Left cardiac atrium (tissue), 4 donors: ENCODE results near the gene MSL1. TPM values are rescaled to one million over a fixed set of nuclear protein-coding genes. Genes with fewer than 3 reads are reported as not detected.
A peak's percentile ranks its signal among the peaks of the same experiment; 100 is the strongest.

ENCODE experiments used
- ATAC-seq, 2 donors: fragments of 200-7000 bp; cut with Tn5 transposase; one replicate each; pipeline ENCODE4 v1.9.1; 2020; ENCODE audit warnings: mild to moderate bottlenecking in 2 of 2, moderate library complexity in 2 of 2
- DNase-seq: peaks from one replicate; pipeline ENCODE4 v3.0.0-alpha.2; 2020
- intact Hi-C, 2 donors: fragments of 100-400 bp; cut with DNase I; formaldehyde crosslinking; loops; one replicate each; pipeline versions ENCODE4 v1.14.1 to v1.15.1; 2022 to 2023
- total RNA-seq, 2 donors: library from RNA; stranded (reverse); fragmentation: NEBNext Ultra II Directional; extraction: Animal tissue kit (Norgen Biotek cat#: 25700); gene quantifications; one replicate each; pipeline ENCODE4 v1.2.1, GENCODE V29; 2021
- donor health status: DM: no; HTN: yes; CAD: no.
- donor health status: DM: no; HTN: yes; CAD: no; lungs with severe emphysema.
- donor health status: DM: yes; HTN: yes; CAD: no.
- donor health status: Dilated cardiomyopathy.

MSL1 gene
- total RNA-seq, 2 donors from 2014 or later: 54.0 to 57.8 TPM

DNA sequence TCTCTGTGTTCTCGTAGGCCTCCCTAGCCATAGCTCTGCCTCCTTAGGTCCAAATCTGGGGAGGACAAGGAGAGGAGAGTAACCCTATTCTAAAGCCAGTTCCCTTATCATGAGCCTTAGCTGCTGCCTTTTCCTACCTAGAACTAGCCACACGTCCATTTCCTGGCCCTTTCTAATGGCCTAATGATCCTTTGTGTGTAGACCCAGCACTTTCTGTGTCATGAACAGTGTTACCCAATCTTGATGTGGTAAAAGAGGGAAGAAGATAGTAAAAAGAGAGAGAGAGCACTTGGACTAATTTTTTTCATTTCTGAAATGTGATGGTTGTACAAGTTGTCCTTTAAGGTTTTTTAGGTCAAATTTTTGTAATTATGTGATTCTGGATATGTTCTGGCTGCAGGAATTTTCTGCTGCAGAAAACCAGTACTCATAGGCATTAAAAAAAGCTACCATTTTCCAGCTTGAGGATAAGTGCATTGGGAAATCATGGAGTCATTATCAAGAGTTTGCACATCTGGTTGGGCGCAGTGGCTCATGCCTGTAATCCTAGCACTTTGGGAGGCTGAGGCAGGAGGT lies 36.8 kb downstream of the MSL1 start:
- ATAC-seq: no peak
- no peak for DNase-seq
- intact Hi-C loops: no loop called here

DNA sequence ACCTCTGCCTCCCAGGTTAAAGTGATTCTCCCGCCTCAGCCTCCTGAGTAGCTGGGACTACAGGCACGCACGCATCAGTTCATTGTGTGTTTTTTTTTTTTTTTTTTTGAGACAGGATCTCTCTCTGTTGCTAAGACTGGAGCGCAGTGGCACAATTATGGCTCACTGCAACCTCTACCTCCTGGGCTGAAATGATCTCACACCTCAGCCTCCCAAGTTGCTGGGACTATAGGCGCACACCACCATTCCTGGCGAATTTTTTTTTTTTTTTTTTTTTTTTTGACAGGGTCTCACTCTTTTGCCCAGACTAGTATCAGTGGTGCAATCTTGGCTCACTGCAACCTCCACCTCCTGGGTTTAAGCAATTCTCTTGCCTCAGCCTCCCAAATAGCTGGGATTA lies 37.7 kb downstream of the MSL1 start:
- DNase-seq: no peak
- intact Hi-C loops: no loop called here
- no peak for ATAC-seq

DNA sequence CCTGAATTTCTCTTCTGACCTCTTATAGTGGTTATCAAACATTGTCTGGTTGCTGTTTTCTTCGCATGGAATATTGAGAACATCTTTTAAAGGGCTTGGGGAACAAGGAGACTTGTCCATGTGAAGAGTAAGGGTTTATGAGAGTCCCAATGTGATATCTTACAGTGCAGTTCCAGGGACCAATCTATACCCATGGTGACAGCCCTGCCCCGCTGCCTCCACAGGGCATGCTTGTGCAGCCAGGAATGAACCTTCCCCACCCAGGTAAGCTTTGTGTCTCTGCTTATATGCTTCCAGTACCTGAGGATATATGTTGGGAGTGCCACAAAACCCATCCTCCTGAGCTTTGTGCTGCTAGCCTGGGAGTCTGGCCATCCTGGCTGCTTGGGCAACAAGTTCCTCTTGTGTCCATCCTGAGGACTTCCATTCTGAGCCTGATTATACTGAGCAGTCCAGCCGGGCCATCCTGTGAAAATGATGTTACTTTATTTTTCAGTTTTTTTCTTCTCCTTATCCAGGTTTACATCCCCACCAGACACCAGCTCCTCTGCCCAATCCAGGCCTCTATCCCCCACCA lies 46.0 kb downstream of the MSL1 start:
- no peak for DNase-seq
- ATAC-seq: no peak
- intact Hi-C loops: loop anchor here in 1 of 2 donors (2.0 kb wide), 1 partner anchor 55 kb away; no protein-coding TSS in a partner anchor

DNA sequence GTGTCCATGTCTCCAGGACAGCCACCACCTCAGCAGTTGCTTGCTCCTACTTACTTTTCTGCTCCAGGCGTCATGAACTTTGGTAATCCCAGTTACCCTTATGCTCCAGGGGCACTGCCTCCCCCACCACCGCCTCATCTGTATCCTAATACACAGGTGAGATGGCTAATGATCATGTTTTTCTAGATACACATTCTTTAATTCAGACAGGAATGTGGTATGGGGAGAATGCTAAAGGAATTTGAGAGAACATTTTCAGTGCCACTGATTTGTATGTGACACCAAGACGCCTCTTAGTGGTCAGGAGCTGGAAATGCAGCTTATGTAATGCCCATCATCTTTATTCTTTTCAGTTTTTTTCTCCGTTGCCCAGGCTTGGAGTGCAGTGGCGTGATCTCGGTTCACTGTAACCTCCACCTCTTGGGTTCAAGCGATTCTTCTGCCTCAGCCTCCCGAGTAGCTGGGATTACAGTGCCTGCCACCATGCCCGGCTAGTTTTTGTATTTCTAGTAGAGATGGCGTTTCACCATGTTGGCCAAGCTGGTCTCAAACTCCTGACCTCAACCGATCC lies 46.6 kb downstream of the MSL1 start:
- ATAC-seq: peak; percentile 61 to 80
- no peak for DNase-seq
- intact Hi-C loops: loop anchor here in 1 of 2 donors (2.0 kb wide), 1 partner anchor 56 kb away; no protein-coding TSS in a partner anchor

DNA sequence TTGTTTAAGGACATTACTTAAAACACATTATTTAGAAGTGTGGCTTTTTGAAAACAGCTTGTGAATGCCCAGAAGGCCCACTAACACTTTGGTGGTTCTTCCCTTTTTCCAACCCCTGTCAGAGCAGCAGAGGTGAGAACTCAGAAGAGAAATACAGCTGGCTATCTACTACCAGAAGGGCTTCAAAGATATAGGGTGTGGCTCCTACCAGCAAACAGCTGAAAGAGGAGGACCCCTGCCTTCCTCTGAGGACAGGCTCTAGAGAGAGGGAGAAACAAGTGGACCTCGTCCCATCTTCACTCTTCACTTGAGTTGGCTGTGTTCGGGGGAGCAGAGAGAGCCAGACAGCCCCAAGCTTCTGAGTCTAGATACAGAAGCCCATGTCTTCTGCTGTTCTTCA lies 48.6 kb downstream of the MSL1 start:
- intact Hi-C loops: loop anchor here in 1 of 2 donors (10.0 kb wide), 1 partner anchor 56 kb away; no protein-coding TSS in a partner anchor
- DNase-seq: no peak

DNA sequence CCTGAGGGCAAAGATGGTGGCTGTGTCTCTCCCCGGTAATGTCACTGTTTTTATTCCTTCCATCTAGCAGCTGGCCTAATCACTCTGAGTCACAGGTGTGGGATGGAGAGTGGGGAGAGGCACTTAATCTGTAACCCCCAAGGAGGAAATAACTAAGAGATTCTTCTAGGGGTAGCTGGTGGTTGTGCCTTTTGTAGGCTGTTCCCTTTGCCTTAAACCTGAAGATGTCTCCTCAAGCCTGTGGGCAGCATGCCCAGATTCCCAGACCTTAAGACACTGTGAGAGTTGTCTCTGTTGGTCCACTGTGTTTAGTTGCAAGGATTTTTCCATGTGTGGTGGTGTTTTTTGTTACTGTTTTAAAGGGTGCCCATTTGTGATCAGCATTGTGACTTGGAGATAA lies 50.0 kb downstream of the MSL1 start:
- ATAC-seq (no peak), DNase-seq (no peak)
- intact Hi-C loops: loop anchor here in 1 of 2 donors (10.0 kb wide), 1 partner anchor 57 kb away; no protein-coding TSS in a partner anchor

More for the DNA sequence above, 48.6 kb downstream of the MSL1 start:
- ATAC-seq: no peak

DNA sequence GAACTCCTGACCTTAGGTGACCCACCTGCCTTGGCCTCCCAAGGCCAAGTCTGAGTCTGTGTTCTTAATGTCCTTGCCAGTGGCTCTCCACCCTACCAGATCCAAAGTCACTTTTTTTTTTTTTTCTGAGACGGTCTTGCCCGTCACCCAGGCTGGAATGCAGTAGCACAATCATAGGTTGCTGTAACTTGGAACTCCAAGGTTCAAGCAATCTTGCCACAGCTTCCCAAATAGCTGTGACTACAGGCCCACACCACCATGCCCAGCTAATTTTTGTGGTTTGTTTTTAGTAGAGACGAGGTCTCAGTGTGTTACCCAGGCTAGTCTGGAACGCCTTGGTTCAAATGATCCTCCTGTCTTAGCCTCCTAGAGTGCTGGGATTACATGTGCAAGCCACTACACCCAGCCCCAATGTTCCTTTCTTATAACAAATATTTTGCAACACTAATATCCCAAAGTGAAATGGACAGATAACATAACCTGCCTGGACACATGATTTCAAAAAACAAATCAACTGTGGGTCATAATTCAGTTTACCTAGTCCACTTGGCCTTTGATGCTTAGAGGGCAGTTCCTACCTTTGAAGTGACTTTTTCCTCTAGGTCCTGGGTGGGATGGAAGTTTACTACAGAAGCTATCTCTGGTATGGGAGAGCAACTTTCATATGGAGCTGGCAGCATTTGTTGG lies 51.5 kb downstream of the MSL1 start:
- no peak for ATAC-seq
- intact Hi-C loops: loop anchor here in 1 of 2 donors (10.0 kb wide), 1 partner anchor 58 kb away; no protein-coding TSS in a partner anchor
- DNase-seq: no peak

DNA sequence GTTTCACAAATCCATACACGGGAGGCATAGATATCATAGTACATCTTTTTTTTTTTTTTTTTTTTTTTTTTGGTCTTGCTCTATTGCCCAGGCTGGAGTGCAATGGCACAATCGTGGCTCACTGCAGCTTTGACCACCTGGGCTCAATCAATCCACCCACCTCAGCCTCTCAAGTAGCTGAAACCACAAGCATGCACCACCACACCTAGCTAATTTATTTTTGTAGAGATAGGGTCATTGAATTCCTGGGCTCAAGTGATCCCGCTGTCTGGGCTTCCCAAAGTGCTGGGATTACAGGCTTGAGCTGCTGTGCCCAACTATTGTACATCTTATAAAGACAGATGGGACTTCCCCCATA lies 52.0 kb downstream of the MSL1 start:
- intact Hi-C loops: loop anchor here in 1 of 2 donors (10.0 kb wide), 1 partner anchor 59 kb away; no protein-coding TSS in a partner anchor
- ATAC-seq: no peak
- DNase-seq: no peak

DNA sequence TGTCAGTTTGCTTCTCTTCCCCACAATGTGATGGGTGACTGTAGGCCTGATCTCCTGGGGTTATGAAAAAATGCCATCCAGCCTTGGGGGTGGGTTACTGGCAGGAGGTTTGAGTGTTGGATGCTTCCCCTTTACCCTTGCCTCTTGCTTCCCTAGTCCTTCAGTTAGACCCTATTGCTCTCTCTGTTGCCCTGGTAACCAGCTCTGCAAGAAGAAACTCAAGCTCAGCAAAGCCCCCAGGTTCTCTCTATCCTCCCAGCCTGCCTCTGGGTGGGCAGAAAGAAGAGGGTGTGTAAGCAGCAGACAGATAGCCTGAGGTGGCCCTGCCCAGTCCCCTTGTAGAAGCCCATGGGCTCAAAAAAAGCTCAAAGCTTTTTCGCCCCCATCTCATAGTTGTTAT lies 52.7 kb downstream of the MSL1 start:
- ATAC-seq: no peak
- DNase-seq: no peak
- intact Hi-C loops: loop anchor here in 1 of 2 donors (10.0 kb wide), 1 partner anchor 60 kb away; no protein-coding TSS in a partner anchor

DNA sequence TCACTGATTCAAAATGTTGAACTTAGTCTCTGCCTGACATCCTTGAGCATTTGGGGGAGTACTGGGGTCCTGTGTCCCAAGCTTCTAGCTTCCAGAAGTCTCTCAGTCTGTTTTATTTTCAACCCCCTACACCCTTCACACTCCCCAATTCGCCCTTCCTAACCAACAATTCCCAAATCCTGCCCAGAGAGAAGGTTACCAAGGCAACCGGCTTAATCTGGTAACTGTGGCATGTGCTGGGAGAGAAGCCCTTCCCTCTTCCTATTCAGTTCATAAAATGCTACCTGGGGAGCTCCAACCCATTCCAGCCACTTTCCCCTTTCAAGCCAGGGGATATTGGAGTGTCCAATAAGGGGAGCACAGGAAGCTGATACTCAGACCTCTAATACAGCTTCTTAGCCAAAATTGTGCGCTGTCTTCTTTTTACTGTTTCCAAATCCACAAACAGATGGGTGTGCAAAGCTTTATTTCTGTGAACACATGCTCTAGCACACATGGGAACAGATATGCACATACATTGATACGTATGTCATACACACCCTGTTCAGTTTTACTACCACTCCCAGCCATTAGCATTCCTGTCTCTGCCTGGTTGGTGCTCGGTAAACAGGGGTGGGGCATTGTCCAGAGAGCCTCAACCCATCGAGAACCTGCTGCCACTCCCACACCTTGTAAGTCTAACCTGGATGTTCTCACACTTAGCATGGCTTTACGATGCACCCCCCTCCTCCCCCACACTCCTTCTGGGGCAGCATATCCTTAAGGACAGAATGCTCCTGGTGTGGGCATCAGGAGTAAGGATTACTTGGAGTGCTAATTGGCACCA lies 54.4 kb downstream of the MSL1 start:
- ATAC-seq (no peak), DNase-seq (no peak)
- intact Hi-C loops: loop anchor here (5.0 to 10.0 kb wide), 2 partner anchors 61 to 159 kb away; partner anchors contain the start of gene CSF3 (in 1 of the 2)

DNA sequence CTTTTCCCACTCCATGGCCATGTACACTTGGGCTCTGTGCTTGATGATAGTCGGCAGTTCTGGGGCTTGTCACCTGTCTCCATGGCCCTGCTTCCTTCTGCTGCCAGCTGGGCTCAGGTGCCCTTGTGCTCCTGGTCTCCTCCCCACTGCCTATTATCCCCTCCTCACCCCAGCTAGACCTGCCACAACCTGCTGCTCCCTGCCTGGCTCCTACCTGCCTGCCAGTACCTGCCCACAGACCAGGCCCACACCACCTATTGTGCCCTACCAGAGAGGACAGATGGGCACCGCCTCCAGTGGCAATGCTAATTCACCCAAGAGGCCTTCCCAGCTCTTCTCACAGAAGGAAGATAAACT lies 55.0 kb downstream of the MSL1 start:
- no peak for ATAC-seq
- intact Hi-C loops: loop anchor here (5.0 to 10.0 kb wide), 2 partner anchors 62 to 159 kb away; partner anchors contain the start of gene CSF3 (in 1 of the 2)
- no peak for DNase-seq

DNA sequence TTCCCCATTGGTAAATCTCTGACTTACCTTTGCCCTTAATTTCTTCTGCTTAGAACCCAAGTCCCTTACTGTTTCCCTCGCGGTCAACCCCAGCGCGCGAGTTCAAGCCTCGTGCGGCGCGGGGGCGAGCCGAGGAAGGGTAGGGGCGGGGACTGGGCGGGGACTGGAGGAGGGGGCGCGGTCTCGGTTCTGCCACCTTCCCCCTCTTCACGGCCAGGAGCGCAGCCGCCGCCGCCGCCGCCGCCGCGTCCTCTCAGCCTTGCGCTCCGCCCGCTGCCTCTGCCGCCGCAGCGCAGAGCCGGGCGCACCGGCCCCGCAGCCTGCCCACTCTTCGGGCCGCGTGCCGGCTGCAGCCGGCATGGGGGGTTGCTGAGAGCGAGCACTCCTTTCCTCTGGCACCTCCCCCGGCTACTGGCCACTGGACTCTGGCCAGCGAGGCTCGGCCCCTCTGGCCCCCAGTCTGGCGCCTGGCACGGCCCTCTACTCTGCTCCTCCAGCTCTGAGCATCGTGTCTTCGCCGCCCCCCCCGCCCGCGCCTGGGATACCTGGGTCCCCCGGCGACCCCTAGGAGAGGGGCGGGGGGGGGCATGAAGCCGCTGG lies 55.6 kb downstream of the MSL1 start, which contains the start of gene RAPGEFL1:
Gene RAPGEFL1 (plus strand): TSS at position 196 of the 600 bp plus-strand sequence. CDS start 392 bp downstream, at position 588.
- peak; percentile 90 to 92 for ATAC-seq
- intact Hi-C loops: loop anchor here (5.0 to 10.0 kb wide), 2 partner anchors 63 to 160 kb away; partner anchors contain the start of gene CSF3 (in 1 of the 2)
- peak; percentile 82 for DNase-seq

DNA sequence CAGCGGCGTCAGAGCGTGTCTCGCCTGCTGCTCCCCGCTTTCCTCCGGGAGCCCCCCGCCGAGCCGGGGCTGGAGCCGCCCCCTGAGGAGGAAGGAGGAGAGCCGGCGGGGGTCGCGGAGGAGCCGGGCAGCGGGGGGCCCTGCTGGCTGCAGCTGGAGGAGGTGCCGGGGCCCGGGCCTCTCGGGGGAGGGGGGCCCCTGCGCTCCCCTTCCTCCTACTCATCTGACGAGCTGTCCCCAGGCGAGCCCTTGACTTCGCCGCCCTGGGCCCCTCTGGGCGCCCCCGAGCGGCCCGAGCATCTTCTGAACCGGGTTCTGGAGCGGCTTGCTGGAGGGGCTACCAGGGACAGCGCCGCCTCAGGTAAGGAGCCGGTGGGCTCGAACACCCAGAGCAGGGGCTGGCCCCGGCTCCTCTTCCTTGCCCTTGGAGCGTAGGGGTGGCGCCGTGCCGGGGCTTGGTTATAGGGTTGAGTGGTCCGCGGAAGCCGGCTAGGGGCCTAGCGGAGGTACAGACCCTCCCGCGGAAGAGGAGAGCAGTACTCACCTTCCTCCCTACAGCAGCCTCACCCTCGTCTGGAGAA lies 56.3 kb downstream of the MSL1 start:
- DNase-seq: no peak
- ATAC-seq: peak in 1 of 2 donors; percentile 2
- intact Hi-C loops: loop anchor here (5.0 to 10.0 kb wide), 2 partner anchors 63 to 161 kb away; partner anchors contain the start of gene CSF3 (in 1 of the 2)

DNA sequence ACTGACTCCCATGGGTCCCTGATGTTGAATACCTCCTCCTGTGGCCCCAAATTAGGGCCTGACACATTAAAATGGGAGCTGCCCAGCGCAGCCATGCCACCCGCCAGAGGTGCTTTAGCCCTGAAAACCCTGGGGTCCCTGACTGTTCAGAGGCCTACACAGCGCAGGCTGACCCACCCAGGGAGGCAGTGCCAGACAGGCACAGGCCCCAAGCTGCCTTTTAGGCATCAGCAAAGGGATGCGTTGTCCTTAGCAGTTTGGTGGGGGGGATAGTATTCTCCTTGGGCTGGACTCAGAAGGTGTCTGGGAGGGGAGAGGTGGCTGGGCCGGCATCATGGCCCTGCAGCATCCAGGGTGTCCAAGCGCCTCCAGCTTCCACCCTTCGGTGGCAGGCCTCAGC lies 56.9 kb downstream of the MSL1 start:
- intact Hi-C loops: loop anchor here (5.0 to 10.0 kb wide), 2 partner anchors 64 to 161 kb away; partner anchors contain the start of gene CSF3 (in 1 of the 2)

DNA sequence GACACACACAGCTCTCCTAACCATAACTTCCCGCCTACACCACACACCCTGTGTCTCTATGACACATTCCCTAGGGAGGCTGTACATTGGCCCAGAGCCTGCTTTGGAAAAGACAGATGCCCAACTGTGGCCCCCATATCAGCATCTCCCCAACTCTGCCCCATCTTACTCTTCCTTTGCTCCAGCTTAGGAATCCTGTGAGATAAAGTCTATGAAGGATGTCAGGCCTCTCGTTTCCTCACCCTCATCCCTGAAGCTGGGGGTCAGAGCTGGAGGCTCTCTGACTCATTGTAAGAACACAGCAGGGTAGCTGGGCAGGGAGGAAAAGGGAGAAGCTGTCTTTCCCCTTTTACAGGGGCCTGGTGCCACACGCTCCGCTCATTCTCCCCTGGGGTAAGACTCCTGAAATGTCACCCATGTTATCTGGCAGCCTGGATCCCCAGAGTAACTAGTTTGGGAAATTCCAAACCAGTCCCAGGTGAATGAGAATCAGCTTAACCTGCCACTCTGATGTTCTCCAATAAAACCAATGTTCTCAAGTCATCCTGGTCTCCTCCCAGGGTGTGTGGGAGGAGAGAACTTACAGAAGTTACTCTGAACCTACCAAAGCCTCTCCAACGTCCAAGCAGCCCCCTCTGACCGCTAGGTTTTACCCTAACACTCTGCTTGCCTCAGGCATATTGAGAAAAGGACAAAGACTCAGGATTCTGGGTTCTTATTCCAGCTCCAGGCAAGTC lies 58.3 kb downstream of the MSL1 start:
- peak in 1 of 2 donors; percentile 11 for ATAC-seq
- intact Hi-C loops: loop anchor here (5.0 to 10.0 kb wide), 2 partner anchors 65 to 163 kb away; partner anchors contain the start of gene CSF3 (in 1 of the 2)
- DNase-seq: no peak

More for the DNA sequence above, 56.9 kb downstream of the MSL1 start:
- no peak for ATAC-seq
- no peak for DNase-seq

DNA sequence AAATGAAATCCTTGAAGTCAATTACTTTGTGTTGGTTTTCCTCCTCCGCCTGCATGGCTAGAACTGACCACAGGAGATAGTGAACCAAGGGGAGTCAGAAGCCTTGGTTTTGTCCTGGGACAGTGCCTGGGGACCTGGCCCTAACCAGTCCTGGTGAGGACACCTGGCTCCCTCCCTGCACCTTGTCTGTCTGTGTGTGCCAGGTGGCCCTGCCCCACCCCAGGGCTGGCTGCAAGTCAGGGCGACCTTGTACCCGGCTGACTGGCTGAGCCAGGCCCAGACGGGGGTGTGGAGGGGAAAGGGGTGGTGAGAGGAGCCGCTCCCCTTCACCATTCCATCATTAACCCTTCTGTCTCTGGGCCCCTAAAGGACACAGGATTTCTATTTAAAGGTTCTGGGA lies 58.9 kb downstream of the MSL1 start:
- intact Hi-C loops: no loop called here
- DNase-seq (no peak), ATAC-seq (no peak)

DNA sequence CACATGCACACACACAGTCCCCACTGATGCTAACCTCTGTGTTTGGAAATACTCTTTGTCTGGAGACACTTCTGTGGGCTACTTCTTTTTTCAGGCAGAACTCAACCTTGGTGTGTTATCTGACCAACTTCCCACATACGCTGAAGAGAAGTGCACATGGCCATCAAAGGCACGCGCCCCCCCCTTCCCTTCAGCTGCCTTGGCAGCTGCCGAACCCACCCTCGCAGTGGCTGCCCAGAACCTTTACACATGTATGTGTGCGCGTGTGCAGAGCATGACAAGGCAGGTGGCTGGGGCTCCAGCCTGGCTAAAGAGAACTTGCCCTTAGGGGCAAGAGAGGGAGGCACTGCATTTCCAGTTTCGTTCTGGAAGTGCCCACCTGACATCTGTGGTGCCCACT lies 59.4 kb downstream of the MSL1 start:
- DNase-seq (no peak), ATAC-seq (no peak)
- intact Hi-C loops: no loop called here
